SK-N-MC (cell line): ENCODE measurements around the gene SLC35F3.

Experiments
- EZH2 ChIP-seq: fragments of 200-600 bp; sonication (generic); IDR thresholded peaks from one replicate; pipeline ENCODE4 v1.6.1; 2017; ENCODE audit warnings: antibody characterized with exemption
- FOXP2 ChIP-seq: optimal IDR thresholded peaks from 2 replicates; pipeline ENCODE3; 2011; ENCODE audit warnings: mild to moderate bottlenecking, moderate library complexity; ENCODE audit not compliant: insufficient read depth; ENCODE audit errors: extremely low read length, control extremely low read depth
- POLR2AphosphoS5 ChIP-seq: IDR thresholded peaks from 2 replicates; pipeline ENCODE4 v1.6.1; 2012; ENCODE audit warnings: mild to moderate bottlenecking, low read depth, low read length, borderline replicate concordance

DNA sequence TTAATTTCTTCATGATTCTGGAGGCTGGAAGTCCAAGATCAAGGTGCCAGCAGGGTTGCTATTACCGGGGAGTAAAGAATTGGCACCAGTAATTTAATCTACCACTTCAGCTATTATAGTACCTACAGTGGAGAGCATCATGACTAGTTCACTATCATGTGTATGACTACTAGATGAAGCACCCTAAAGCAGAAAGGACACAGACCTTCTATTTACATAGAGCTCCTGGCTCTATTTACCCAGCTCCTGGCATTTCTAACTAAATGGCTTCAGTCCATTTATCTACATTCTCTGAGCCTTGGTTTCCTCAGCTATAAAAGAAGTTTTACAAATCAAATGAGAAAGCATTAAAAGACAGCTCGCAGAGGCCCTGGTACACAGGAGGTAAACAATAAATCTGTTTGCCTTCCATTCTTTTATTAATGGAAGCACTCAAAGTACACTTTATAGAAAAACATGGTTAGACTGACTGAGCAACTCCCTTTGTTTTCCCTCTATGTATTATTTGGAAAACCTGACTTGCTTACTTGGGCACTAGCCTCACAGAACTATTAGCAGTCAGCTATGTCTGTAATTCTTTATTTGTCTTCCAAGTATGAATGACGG lies 203.0 kb downstream of the SLC35F3 start:
- TF ChIP-seq FOXP2: no peak
- no peak for TF ChIP-seq EZH2
- no peak for TF ChIP-seq POLR2AphosphoS5
